SK-N-SH (cell line): ENCODE results near the gene NEU3.

Experiments
- EZH2phosphoT487 ChIP-seq: fragments of 200-600 bp; sonication (generic); IDR thresholded peaks from 2 replicates; pipeline ENCODE4 v1.6.1; 2017; ENCODE audit warnings: low read depth, mixed run types, mild to moderate bottlenecking, antibody characterized with exemption, moderate library complexity, borderline replicate concordance
- FOXM1 ChIP-seq: IDR thresholded peaks from 2 replicates; pipeline ENCODE4 v1.4.0; 2012; ENCODE audit warnings: low read depth, mild to moderate bottlenecking
- POLR2AphosphoS5 ChIP-seq: IDR thresholded peaks from 2 replicates; pipeline ENCODE4 v1.6.1; 2012; ENCODE audit warnings: low read depth, low read length
- RFX5 ChIP-seq: IDR thresholded peaks from 2 replicates; pipeline ENCODE4 v1.6.1; 2012; ENCODE audit warnings: mild to moderate bottlenecking, improper control_type of control experiment, low read length
- SIN3A ChIP-seq: IDR thresholded peaks from 2 replicates; pipeline ENCODE4 v1.6.1; 2012; ENCODE audit warnings: low read depth, mild to moderate bottlenecking, low read length, moderate library complexity, borderline replicate concordance
- SMC3 ChIP-seq: IDR thresholded peaks from 2 replicates; pipeline ENCODE4 v1.6.1; 2012; ENCODE audit warnings: low read depth, low read length, improper control_type of control experiment
- TAF1 ChIP-seq: IDR thresholded peaks from 2 replicates; pipeline ENCODE4 v1.6.1; 2012; ENCODE audit warnings: low read depth, mild to moderate bottlenecking, low read length, moderate library complexity, borderline replicate concordance
- TF ChIP-seq, protein P1 (sequence below): fragments of 200-600 bp; sonication (generic); IDR thresholded peaks from 2 replicates; pipeline ENCODE4 v1.6.1; 2017; ENCODE audit warnings: antibody characterized with exemption, mild to moderate bottlenecking, moderate library complexity
- TF ChIP-seq, protein P2 (sequence below): IDR thresholded peaks from 2 replicates; pipeline ENCODE4 v1.4.0; 2012; ENCODE audit warnings: low read depth
- TF ChIP-seq, protein P3 (sequence below): IDR thresholded peaks from 2 replicates; pipeline ENCODE4 v1.4.0; 2012; ENCODE audit warnings: low read depth, borderline replicate concordance

DNA sequence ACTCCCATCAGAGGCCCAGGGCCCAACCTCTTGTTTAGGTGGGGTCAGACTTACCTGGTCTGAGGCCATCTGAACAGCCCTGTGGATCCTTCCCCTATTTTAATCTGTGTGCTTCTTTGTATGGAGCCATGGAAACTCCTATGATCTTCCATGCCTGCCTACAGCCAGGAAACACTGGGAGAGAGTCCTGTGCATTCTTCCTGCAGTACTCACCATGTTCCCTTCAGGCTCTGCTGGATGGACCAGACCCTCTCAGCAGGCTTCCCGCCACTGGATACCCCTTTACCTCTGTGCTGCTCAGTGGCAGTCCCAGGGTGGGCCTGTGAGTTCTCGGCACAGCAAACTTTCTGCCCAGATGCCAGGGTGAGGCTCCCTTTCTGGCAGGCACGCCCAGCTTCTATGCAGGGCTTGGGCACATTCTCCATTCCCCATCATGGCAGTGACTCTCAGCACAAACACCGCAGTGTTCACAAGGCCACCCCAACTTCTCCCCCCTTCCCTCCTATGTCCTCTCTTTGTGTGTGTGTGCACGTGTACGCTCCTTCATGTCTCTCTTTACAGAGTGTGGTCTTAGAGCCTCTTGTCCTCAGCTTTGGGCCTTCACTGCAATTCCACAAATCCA, 34.8 kb downstream of the NEU3 start:
- TF ChIP-seq, protein P1, sequence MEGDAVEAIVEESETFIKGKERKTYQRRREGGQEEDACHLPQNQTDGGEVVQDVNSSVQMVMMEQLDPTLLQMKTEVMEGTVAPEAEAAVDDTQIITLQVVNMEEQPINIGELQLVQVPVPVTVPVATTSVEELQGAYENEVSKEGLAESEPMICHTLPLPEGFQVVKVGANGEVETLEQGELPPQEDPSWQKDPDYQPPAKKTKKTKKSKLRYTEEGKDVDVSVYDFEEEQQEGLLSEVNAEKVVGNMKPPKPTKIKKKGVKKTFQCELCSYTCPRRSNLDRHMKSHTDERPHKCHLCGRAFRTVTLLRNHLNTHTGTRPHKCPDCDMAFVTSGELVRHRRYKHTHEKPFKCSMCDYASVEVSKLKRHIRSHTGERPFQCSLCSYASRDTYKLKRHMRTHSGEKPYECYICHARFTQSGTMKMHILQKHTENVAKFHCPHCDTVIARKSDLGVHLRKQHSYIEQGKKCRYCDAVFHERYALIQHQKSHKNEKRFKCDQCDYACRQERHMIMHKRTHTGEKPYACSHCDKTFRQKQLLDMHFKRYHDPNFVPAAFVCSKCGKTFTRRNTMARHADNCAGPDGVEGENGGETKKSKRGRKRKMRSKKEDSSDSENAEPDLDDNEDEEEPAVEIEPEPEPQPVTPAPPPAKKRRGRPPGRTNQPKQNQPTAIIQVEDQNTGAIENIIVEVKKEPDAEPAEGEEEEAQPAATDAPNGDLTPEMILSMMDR = no peak
- TF ChIP-seq SIN3A (no peak), RFX5 (no peak), EZH2phosphoT487 (no peak), SMC3 (no peak), TAF1 (no peak), FOXM1 (no peak), POLR2AphosphoS5 (no peak)
- TF ChIP-seq, protein P2, sequence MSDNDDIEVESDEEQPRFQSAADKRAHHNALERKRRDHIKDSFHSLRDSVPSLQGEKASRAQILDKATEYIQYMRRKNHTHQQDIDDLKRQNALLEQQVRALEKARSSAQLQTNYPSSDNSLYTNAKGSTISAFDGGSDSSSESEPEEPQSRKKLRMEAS = no peak
- TF ChIP-seq, protein P3, sequence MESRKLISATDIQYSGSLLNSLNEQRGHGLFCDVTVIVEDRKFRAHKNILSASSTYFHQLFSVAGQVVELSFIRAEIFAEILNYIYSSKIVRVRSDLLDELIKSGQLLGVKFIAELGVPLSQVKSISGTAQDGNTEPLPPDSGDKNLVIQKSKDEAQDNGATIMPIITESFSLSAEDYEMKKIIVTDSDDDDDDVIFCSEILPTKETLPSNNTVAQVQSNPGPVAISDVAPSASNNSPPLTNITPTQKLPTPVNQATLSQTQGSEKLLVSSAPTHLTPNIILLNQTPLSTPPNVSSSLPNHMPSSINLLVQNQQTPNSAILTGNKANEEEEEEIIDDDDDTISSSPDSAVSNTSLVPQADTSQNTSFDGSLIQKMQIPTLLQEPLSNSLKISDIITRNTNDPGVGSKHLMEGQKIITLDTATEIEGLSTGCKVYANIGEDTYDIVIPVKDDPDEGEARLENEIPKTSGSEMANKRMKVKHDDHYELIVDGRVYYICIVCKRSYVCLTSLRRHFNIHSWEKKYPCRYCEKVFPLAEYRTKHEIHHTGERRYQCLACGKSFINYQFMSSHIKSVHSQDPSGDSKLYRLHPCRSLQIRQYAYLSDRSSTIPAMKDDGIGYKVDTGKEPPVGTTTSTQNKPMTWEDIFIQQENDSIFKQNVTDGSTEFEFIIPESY = no peak
